Caki2 (cell line): ENCODE data around the gene TAF3. TPM values are rescaled to one million over a fixed set of nuclear protein-coding genes. Genes with fewer than 3 reads are reported as not detected.

Source experiments
- total RNA-seq: library from RNA; depleted of rRNA; stranded (reverse); fragments of >200 nt; shearing (Covaris generic); gene quantifications from 2 replicates; pipeline ENCODE4 v1.2.3, GENCODE V29; 2014; ENCODE audit warnings: low replicate concordance; rRNA removed

The TAF3 gene
- total RNA-seq, 1 experiment from 2014 or later, result 1.0 TPM

Other genes starting within 250 kb of the TAF3 start
- gene ITIH5, start 151.5 kb upstream of the TAF3 start, total RNA-seq, result not detected in 2 replicates
- not detected in 2 replicates for gene ITIH2, start 115.2 kb upstream of the TAF3 start, total RNA-seq
- gene KIN, start 30.5 kb upstream of the TAF3 start, total RNA-seq, result 28.2 and 34.5 TPM in 2 replicates
- 573 and 677 TPM in 2 replicates for gene ATP5F1C, start 30.3 kb upstream of the TAF3 start, total RNA-seq
- gene GATA3, start 236.2 kb downstream of the TAF3 start, total RNA-seq, result 0.34 and 1.7 TPM in 2 replicates